MCF 10A (cell line): ENCODE measurements around the gene DICER1. TPM values are rescaled to one million over a fixed set of nuclear protein-coding genes. Genes with fewer than 3 reads are reported as not detected.

Experiments
- BruUV-seq: library from RNA; stranded (reverse); fragments of 400-500 nt; replicated peaks from 2 replicates; lab custom pipeline; 2021; lab: Mats Ljungman, UMichigan
- CTCF ChIA-PET: fragments of 300-600 bp; sonication (Branson Sonifier 250); formaldehyde crosslinking; extraction: SDS; loops from one replicate; lab custom pipeline; 2021; ENCODE audit warnings: antibody characterized with exemption, inconsistent platforms; lab: Yijun Ruan, JAX
- POLR2A ChIA-PET: fragments of 300-600, 350-650 bp; sonication (Branson Sonifier 250); formaldehyde crosslinking; extraction: SDS; loops from one replicate; lab custom pipeline; 2020; ENCODE audit warnings: antibody characterized with exemption, inconsistent platforms; lab: Yijun Ruan, JAX
- DNase-seq: peaks from one replicate; pipeline ENCODE4 v3.0.0-alpha.2; 2018; ENCODE audit not compliant: unreplicated experiment
- H3K27ac Mint-ChIP-seq: one replicate; pipeline ENCODE4 v1.8.0; 2022; ENCODE audit warnings: mild to moderate bottlenecking, low read depth, mixed read lengths; ENCODE audit not compliant: unreplicated experiment
- H3K27me3 Mint-ChIP-seq: one replicate; pipeline ENCODE4 v1.8.0; 2022; ENCODE audit warnings: mixed read lengths; ENCODE audit not compliant: insufficient read depth, unreplicated experiment
- H3K36me3 Mint-ChIP-seq: one replicate; pipeline ENCODE4 v1.8.0; 2022; ENCODE audit warnings: mild to moderate bottlenecking, moderate library complexity, mixed read lengths; ENCODE audit not compliant: insufficient read depth, unreplicated experiment
- H3K4me1 Mint-ChIP-seq: one replicate; pipeline ENCODE4 v1.8.0; 2022; ENCODE audit warnings: mixed read lengths; ENCODE audit not compliant: insufficient read depth, unreplicated experiment
- H3K4me3 Mint-ChIP-seq: one replicate; pipeline ENCODE4 v1.8.0; 2022; ENCODE audit warnings: mild to moderate bottlenecking, moderate library complexity, mixed read lengths; ENCODE audit not compliant: unreplicated experiment
- H3K9me3 Mint-ChIP-seq: one replicate; pipeline ENCODE4 v1.8.0; 2022; ENCODE audit warnings: mixed read lengths; ENCODE audit not compliant: unreplicated experiment
- intact Hi-C: fragments of 100-400 bp; cut with micrococcal nuclease; formaldehyde crosslinking; loops from 2 replicates; pipeline ENCODE4 v1.14.1; 2022
- total RNA-seq: library from RNA; stranded (reverse); gene quantifications from 2 replicates; pipeline ENCODE4 v1.2.3, GENCODE V29; 2022
- TF ChIP-seq, protein P1 (sequence below): fragments of 200-600 bp; IDR thresholded peaks from one replicate; pipeline ENCODE4 v1.8.0; 2022; ENCODE audit warnings: antibody characterized with exemption, mild to moderate bottlenecking; ENCODE audit not compliant: unreplicated experiment

The DICER1 gene
- total RNA-seq, 1 experiment from 2014 or later: 35.6 TPM

DNA sequence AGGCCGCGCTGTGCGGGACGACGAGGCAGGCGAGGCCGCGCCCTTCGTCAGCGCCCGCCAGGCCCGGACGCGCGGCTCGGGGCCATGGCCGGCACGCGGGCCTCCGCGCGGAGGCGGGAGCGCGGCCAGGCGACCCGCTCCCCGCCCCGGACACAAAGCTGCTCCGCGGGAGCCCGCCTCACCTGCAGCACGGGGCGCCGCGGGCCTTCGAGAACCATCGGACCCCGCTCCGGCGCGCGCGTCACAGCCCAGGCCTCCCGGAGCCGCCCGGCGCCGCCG, 342 bp downstream of the DICER1 start:
- H3K9me3 Mint-ChIP-seq: no peaks in the 10 kb centered on the region
- no TSS peak for BruUV-seq
- ChIA-PET POLR2A (interaction anchor here (0.6 to 3.1 kb wide), 12 partner anchors 12 to 1059 kb away, joined by 3 to 12 read pairs (median 5); partner anchors contain the start of genes CLMN and GLRX5), CTCF (interaction anchor here (0.7 to 1.0 kb wide), 2 partner anchors 109 to 185 kb away, joined by 3 read pairs; no protein-coding TSS in a partner anchor)
- H3K4me1 Mint-ChIP-seq: peaks cover 30% of the 10 kb centered on the region
- H3K27me3 Mint-ChIP-seq: no peaks in the 10 kb centered on the region
- peak overlapping the region; percentile 98 for H3K27ac Mint-ChIP-seq
- H3K36me3 Mint-ChIP-seq: peaks cover 22% of the 10 kb centered on the region
- DNase-seq: peak; percentile 11
- intact Hi-C loops: loop anchor here (5.0 kb wide), 2 partner anchors 165 to 210 kb away; no protein-coding TSS in a partner anchor
- peak overlapping the region; percentile 91 for H3K4me3 Mint-ChIP-seq
- TF ChIP-seq, protein P1, sequence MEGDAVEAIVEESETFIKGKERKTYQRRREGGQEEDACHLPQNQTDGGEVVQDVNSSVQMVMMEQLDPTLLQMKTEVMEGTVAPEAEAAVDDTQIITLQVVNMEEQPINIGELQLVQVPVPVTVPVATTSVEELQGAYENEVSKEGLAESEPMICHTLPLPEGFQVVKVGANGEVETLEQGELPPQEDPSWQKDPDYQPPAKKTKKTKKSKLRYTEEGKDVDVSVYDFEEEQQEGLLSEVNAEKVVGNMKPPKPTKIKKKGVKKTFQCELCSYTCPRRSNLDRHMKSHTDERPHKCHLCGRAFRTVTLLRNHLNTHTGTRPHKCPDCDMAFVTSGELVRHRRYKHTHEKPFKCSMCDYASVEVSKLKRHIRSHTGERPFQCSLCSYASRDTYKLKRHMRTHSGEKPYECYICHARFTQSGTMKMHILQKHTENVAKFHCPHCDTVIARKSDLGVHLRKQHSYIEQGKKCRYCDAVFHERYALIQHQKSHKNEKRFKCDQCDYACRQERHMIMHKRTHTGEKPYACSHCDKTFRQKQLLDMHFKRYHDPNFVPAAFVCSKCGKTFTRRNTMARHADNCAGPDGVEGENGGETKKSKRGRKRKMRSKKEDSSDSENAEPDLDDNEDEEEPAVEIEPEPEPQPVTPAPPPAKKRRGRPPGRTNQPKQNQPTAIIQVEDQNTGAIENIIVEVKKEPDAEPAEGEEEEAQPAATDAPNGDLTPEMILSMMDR: no peak

DNA sequence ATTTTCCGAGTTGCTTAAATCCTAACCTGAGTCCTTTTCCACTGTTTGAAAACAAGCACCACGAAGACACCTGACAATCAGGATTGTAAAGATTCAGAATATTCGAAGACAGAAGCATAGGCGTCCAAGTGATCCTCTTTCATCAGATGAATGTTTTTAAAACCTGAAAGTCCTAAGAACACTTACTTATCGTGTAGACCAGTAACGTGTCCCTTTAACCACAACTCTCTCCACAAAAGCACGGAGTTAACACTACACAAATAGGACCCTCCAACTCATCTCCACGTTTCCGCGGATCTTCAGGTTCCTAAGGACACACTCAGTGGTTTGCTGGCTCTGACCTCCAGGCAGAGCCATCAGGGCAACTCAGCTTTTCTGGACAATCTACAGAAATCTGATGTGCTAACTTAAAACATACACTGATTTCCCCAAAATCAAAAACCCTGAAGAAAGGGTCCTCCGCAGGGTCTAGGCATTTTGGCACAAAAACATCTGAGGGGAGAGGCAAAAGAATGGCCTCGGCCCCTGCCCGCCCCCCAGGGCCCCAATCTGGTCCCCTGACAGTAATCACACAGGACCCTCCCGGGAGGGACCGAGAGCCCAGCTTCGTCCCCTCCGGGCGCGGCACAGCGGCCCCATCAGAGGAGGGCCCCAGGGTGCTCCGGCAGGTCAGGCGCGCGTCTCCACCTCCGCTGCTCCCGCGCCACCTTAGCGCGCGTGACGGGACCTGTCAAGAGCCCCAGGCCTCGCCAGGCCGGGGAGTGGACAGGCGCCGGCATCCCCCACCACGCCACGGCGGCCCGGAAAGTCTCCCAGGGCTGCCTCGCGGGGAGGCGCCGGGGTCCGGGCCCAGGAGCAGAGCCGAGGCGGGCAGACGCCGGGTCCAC, 925 bp downstream of the DICER1 start:
- H3K27me3 Mint-ChIP-seq: no peaks in the 10 kb centered on the region
- peaks cover 34% of the 10 kb centered on the region for H3K4me1 Mint-ChIP-seq
- BruUV-seq: no TSS peak
- CTCF ChIA-PET: interaction anchor here (0.7 to 1.1 kb wide), 2 partner anchors 185 to 276 kb away, joined by 3 read pairs; no protein-coding TSS in a partner anchor
- H3K9me3 Mint-ChIP-seq: no peaks in the 10 kb centered on the region
- H3K27ac Mint-ChIP-seq: peak overlapping the region; percentile 98
- intact Hi-C loops: loop anchor here (5.0 kb wide), 2 partner anchors 166 to 211 kb away; no protein-coding TSS in a partner anchor
- TF ChIP-seq, protein P1: no peak
- peaks cover 22% of the 10 kb centered on the region for H3K36me3 Mint-ChIP-seq
- H3K4me3 Mint-ChIP-seq: peak overlapping the region; percentile 91
- POLR2A ChIA-PET: interaction anchor here (0.6 to 3.1 kb wide), 22 partner anchors 8 to 1060 kb away, joined by 3 to 12 read pairs (median 4); partner anchors contain the start of gene GLRX5
- peak; percentile 36 for DNase-seq

DNA sequence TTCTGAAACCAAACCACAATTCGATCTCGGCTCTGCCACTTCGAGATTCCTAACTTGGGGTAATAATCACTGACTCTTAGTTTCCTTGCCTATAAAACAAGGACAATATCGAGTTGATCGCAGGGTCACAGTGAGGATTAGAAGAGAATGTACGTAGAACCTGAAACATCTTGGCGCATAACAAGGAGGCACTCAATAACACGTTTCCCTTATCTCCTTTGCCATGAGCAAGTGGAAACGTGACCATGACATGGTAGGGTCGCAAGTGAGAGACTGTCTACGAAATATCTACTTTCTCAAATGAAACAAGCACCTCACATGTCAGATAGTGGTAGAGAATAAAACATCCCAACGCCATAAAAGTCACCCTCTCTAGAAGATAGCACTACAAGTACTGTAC, 2.3 kb downstream of the DICER1 start:
- H3K36me3 Mint-ChIP-seq: peaks cover 17% of the 10 kb centered on the region
- peak overlapping the region; percentile 91 for H3K4me3 Mint-ChIP-seq
- TF ChIP-seq, protein P1: no peak
- intact Hi-C loops: loop anchor here (5.0 kb wide), 2 partner anchors 167 to 212 kb away; no protein-coding TSS in a partner anchor
- no peak for DNase-seq
- H3K27ac Mint-ChIP-seq: no peak overlapping the region
- POLR2A ChIA-PET: interaction anchor here (0.7 to 3.1 kb wide), 7 partner anchors 8 to 167 kb away, joined by 3 to 12 read pairs (median 5); no protein-coding TSS in a partner anchor
- H3K9me3 Mint-ChIP-seq: no peaks in the 10 kb centered on the region
- BruUV-seq: no TSS peak
- H3K27me3 Mint-ChIP-seq: no peaks in the 10 kb centered on the region
- CTCF ChIA-PET: interaction anchor here (1.1 kb wide), 1 partner anchor 277 kb away, joined by 3 read pairs; no protein-coding TSS in a partner anchor
- peaks cover 34% of the 10 kb centered on the region for H3K4me1 Mint-ChIP-seq

DNA sequence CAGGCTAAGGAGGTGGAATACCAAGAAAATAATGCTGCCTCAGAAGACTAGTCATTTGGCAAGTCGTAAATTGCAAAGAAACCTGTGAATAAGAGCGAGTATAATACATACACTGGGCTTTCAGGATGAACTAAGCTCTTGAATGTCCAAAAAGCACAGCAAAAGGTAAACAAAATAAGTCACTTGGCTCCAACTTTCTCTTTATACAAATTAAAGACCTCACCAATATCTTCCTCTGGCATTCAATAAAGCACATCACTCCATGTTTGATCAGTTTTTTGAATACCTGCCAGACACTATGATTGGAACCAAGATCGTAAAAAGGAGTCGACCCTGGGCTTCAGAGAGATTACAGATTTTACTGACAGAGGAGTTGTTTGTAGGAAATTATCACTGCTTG, 3.5 kb downstream of the DICER1 start:
- POLR2A ChIA-PET: interaction anchor here (0.6 to 1.0 kb wide), 2 partner anchors 13 to 1049 kb away, joined by 3 to 5 read pairs; no protein-coding TSS in a partner anchor
- Mint-ChIP-seq H3K9me3 (no peaks in the 10 kb centered on the region), H3K27me3 (no peaks in the 10 kb centered on the region), H3K4me1 (peaks cover 41% of the 10 kb centered on the region), H3K27ac (no peak overlapping the region), H3K36me3 (peaks cover 22% of the 10 kb centered on the region), H3K4me3 (no peak overlapping the region)
- BruUV-seq: no TSS peak
- TF ChIP-seq, protein P1: no peak
- intact Hi-C loops: no loop called here
- no peak for DNase-seq
- CTCF ChIA-PET: no interaction called here
